ENCODE measurements around the gene EFS.

DNA sequence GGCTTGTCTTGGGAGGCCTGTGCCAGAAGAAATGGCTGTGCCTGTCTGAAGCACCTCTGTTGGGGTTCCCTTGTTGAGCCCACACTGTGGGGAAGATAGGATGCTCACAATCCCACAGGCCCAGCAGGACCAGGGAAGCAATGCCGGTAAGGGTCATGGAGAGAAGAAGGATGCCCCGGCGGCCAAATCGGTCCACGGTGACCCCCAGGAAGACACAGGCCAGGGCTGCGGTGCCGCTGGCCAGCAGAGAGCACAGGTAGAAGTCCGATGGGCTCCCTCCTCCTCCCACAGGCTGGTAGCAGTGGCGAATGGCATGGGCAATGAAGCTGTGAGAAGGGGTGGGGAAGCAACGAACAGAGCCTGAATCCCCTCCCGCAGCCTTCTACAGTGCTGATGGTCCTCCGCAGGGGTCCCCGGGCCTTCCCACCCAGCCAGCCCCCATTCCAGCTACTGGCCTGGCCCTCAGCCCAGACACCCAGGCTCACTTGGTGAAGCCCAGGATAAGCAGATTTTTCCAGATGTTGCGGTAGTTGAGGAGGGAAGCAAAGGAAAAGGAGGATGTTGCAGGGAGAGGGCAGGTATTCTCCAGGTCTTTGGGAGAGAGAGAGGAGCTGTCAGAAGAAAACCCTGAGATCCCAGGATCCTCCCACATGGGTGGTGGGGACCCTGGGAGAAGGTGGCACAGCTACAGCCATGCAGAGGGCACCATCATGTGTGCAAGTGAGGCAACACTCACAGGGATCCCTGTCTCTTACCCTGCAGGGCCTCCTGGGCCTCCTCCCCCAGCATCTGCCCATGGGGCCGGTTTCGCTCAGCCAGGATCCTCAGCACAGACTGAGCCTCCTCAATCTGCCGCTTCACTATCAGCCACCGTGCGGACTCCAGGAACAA lies 17.3 kb downstream of the EFS start:
- TF ChIP-seq, protein P1, sequence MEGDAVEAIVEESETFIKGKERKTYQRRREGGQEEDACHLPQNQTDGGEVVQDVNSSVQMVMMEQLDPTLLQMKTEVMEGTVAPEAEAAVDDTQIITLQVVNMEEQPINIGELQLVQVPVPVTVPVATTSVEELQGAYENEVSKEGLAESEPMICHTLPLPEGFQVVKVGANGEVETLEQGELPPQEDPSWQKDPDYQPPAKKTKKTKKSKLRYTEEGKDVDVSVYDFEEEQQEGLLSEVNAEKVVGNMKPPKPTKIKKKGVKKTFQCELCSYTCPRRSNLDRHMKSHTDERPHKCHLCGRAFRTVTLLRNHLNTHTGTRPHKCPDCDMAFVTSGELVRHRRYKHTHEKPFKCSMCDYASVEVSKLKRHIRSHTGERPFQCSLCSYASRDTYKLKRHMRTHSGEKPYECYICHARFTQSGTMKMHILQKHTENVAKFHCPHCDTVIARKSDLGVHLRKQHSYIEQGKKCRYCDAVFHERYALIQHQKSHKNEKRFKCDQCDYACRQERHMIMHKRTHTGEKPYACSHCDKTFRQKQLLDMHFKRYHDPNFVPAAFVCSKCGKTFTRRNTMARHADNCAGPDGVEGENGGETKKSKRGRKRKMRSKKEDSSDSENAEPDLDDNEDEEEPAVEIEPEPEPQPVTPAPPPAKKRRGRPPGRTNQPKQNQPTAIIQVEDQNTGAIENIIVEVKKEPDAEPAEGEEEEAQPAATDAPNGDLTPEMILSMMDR (IDR thresholded peaks at IDR 0.05), result no peak
- TF ChIP-seq POLR2A (IDR thresholded peaks at IDR 0.05), result no peak

Data from vagina (tissue), 2 donors.